CD4-positive, CD25-positive, alpha-beta regulatory T cell (primary cell): ENCODE results near the gene REM2. TPM values are rescaled to one million over a fixed set of nuclear protein-coding genes. Genes with fewer than 3 reads are reported as not detected.

ENCODE experiments used
- ATAC-seq, 2 donors: fragments of 150-1000 bp; cut with Tn5 transposase; one replicate each; pipeline ENCODE4 v1.10.0; 2021; ENCODE audit warnings: low read depth in 2 of 2, moderate number of reproducible peaks in 2 of 2, moderate library complexity in 1 of 2
- DNase-seq, 3 donors: peaks; one replicate each; pipeline versions ENCODE4 v3.0.0 to v3.0.0-alpha.2; 2012 to 2022; ENCODE audit warnings: mixed read lengths in 1 of 3
- H3K27ac ChIP-seq: one replicate; pipeline ENCODE4 v1.7.0; 2013; ENCODE audit warnings: mild to moderate bottlenecking, low read length; ENCODE audit not compliant: insufficient read depth, poor library complexity, severe bottlenecking
- H3K27me3 ChIP-seq: one replicate; pipeline ENCODE4 v1.7.0; 2013; ENCODE audit warnings: low read length; ENCODE audit not compliant: control insufficient read depth, insufficient read depth
- H3K36me3 ChIP-seq: one replicate; pipeline ENCODE4 v1.7.0; 2013; ENCODE audit warnings: mild to moderate bottlenecking, low read length, moderate library complexity; ENCODE audit not compliant: control insufficient read depth, insufficient read depth
- H3K4me1 ChIP-seq: 2 replicates; pipeline ENCODE4 v1.7.0; 2013; ENCODE audit warnings: mild to moderate bottlenecking, low read length; ENCODE audit not compliant: insufficient read depth, control insufficient read depth, poor library complexity, severe bottlenecking
- H3K4me3 ChIP-seq: one replicate; pipeline ENCODE4 v1.7.0; 2013; ENCODE audit warnings: low read depth, mild to moderate bottlenecking, low read length, moderate library complexity
- H3K9me3 ChIP-seq, 2 experiments: 1 replicate in 1 of 2; 2 replicates in 1 of 2; pipeline ENCODE4 v1.7.0; 2013; ENCODE audit warnings: low read length in 2 of 2, mild to moderate bottlenecking in 1 of 2, moderate library complexity in 1 of 2; ENCODE audit not compliant: control insufficient read depth in 2 of 2
- H3K27ac Mint-ChIP-seq, 3 donors: one replicate each; pipeline ENCODE4 v1.8.0; 2020 to 2022; ENCODE audit warnings: mild to moderate bottlenecking in 3 of 3, mixed read lengths in 3 of 3, moderate library complexity in 2 of 3
- H3K27me3 Mint-ChIP-seq: one replicate; pipeline ENCODE4 v1.8.0; 2022; ENCODE audit warnings: mild to moderate bottlenecking, mixed read lengths
- H3K36me3 Mint-ChIP-seq: one replicate; pipeline ENCODE4 v1.8.0; 2020; ENCODE audit warnings: mixed read lengths
- H3K4me1 Mint-ChIP-seq, 4 donors: one replicate each; pipeline ENCODE4 v1.8.0; 2020 to 2022; ENCODE audit warnings: mixed read lengths in 4 of 4, mild to moderate bottlenecking in 1 of 4
- H3K4me3 Mint-ChIP-seq, 4 donors: one replicate each; pipeline ENCODE4 v1.8.0; 2020 to 2022; ENCODE audit warnings: mild to moderate bottlenecking in 4 of 4, mixed read lengths in 4 of 4, moderate library complexity in 3 of 4
- H3K9me3 Mint-ChIP-seq, 7 donors: one replicate each; pipeline ENCODE4 v1.8.0; 2020 to 2022; ENCODE audit warnings: mixed read lengths in 7 of 7, mild to moderate bottlenecking in 3 of 7, moderate library complexity in 2 of 7
- polyA plus RNA-seq, 4 donors: library from polyadenylated mRNA; unstranded; fragments of 300-500 nt; fragmentation: Illumina TruSeq; gene quantifications; one replicate each; pipeline ENCODE4 v1.2.3, GENCODE V29; 2021
- total RNA-seq: library from RNA; stranded (reverse); gene quantifications from one replicate; pipeline ENCODE4 v1.2.3, GENCODE V29; 2022

Gene REM2
- total and polyA plus RNA-seq, 5 donors from 2014 or later: 0.61 to 11.1 (median 1.5) TPM

GRCh38 chr14:22896356-22896755 lies 13.3 kb downstream of the REM2 start:
- H3K27ac Mint-ChIP-seq: peak overlapping the region in 1 of 3 donors; percentile 91
- H3K27me3 Mint-ChIP-seq: no peaks in the 10 kb centered on the region
- ATAC-seq: no peak

GRCh38 chr14:22896760-22897159 lies 13.7 kb downstream of the REM2 start:
- ATAC-seq (no peak), DNase-seq (no peak)
- Mint-ChIP-seq H3K4me3 (no peak overlapping the region), H3K27ac (peak overlapping the region in 2 of 3 donors; percentile 60 to 91), H3K27me3 (no peaks in the 10 kb centered on the region), H3K9me3 (no peaks in the 10 kb centered on the region), H3K4me1 (peaks cover 4 to 23% (median 8%) of the 10 kb centered on the region in 4 donors), H3K36me3 (peaks cover 25% of the 10 kb centered on the region)
- Histone ChIP-seq H3K27me3 (no peaks in the 10 kb centered on the region), H3K27ac (no peak overlapping the region), H3K9me3 (no peaks in the 10 kb centered on the region), H3K4me1 (peaks cover 12% of the 10 kb centered on the region), H3K36me3 (peaks cover 16% of the 10 kb centered on the region), H3K4me3 (no peak overlapping the region)

More at GRCh38 chr14:22896356-22896755, 13.3 kb downstream of the REM2 start:
- Mint-ChIP-seq H3K9me3 (no peaks in the 10 kb centered on the region), H3K36me3 (peaks cover 21% of the 10 kb centered on the region), H3K4me1 (peaks cover 4 to 23% (median 8%) of the 10 kb centered on the region in 4 donors), H3K4me3 (no peak overlapping the region)
- no peak overlapping the region for H3K27ac ChIP-seq
- no peak overlapping the region for H3K4me3 ChIP-seq
- no peak for DNase-seq
- H3K9me3 ChIP-seq: no peaks in the 10 kb centered on the region
- H3K4me1 ChIP-seq: peaks cover 12% of the 10 kb centered on the region
- peaks cover 12% of the 10 kb centered on the region for H3K36me3 ChIP-seq
- no peaks in the 10 kb centered on the region for H3K27me3 ChIP-seq

DNA sequence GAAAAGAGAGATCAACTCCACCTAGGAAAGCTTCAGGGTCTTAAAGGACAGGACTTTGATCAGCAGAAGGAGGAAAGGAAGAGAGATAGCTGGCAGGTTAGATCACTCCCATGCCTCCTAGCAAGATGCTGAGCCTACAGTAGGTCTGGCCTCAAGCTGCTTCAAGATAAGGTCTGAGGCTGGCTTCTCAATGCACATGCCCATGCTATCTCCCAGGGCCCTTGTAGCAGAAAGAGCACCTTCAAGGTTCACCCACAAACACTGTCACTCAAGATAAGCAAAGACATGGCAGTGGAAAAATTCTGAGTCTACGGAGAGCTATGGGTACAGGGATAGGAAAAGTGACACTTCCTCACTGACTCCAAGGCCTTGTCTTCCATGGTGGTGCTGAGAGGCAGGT lies 14.3 kb downstream of the REM2 start:
- Mint-ChIP-seq H3K27me3 (no peaks in the 10 kb centered on the region), H3K4me3 (no peak overlapping the region), H3K9me3 (no peaks in the 10 kb centered on the region), H3K27ac (peak overlapping the region in 2 of 3 donors; percentile 15 to 60), H3K4me1 (peaks cover 4 to 20% (median 8%) of the 10 kb centered on the region in 4 donors), H3K36me3 (peaks cover 28% of the 10 kb centered on the region)
- H3K4me3 ChIP-seq: no peak overlapping the region
- peaks cover 12% of the 10 kb centered on the region for H3K4me1 ChIP-seq
- no peak overlapping the region for H3K27ac ChIP-seq
- no peaks in the 10 kb centered on the region for H3K27me3 ChIP-seq
- peaks cover 20% of the 10 kb centered on the region for H3K36me3 ChIP-seq
- ATAC-seq (no peak), DNase-seq (no peak)
- no peaks in the 10 kb centered on the region for H3K9me3 ChIP-seq

GRCh38 chr14:22898302-22899090 lies 15.5 kb downstream of the REM2 start:
- DNase-seq: no peak

DNA sequence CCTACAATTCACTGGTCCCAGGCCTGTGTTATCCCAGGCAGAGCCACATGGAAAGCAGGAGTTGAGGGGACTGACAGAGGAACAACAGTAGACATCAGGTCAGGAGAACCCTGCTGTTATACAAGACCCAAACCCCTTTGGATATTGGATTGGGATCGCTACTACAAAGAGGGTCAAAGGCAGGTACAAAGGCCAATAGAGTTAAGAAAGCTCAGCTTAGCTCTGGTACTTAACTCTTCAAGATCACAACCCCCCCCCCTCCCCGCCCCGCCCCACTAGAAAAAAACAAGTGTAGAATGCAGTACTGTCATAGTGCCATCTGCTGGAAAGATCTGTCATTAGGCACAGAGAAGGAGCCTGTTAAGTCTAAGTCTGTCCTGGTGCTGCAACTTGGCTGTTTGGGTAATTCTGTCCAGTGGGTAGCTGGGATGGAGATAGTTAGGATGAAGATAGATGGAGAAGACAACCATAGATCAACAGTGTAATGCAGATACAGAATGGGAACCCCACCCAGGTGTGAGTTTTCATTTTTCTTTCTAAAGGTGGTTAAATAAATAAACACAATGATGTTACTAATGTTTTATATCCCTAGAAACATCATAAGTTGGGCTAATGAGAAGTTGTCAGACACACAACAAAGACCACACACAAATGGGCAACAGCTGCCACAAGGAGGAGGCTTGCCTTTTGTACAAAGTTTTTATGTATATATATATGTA lies 17.2 kb downstream of the REM2 start:
- peaks cover 43% of the 10 kb centered on the region for H3K36me3 ChIP-seq
- H3K4me1 ChIP-seq: peaks cover 12% of the 10 kb centered on the region
- H3K27ac ChIP-seq: peak overlapping the region; percentile 26

More at GRCh38 chr14:22898302-22899090, 15.5 kb downstream of the REM2 start:
- no peak overlapping the region for H3K4me3 ChIP-seq
- no peaks in the 10 kb centered on the region for H3K27me3 ChIP-seq
- H3K4me1 ChIP-seq: peaks cover 12% of the 10 kb centered on the region
- H3K4me3 Mint-ChIP-seq: no peak overlapping the region
- peak overlapping the region; percentile 51 to 87 (median 60) for H3K27ac Mint-ChIP-seq
- no peaks in the 10 kb centered on the region for H3K27me3 Mint-ChIP-seq
- no peak for ATAC-seq
- H3K4me1 Mint-ChIP-seq: peaks cover 4 to 20% (median 5%) of the 10 kb centered on the region in 4 donors
- H3K9me3 ChIP-seq: no peaks in the 10 kb centered on the region
- peaks cover 25% of the 10 kb centered on the region for H3K36me3 Mint-ChIP-seq
- peaks cover 28% of the 10 kb centered on the region for H3K36me3 ChIP-seq
- H3K27ac ChIP-seq: no peak overlapping the region
- no peaks in the 10 kb centered on the region for H3K9me3 Mint-ChIP-seq

GRCh38 chr14:22901799-22902198 lies 18.8 kb downstream of the REM2 start:
- Histone ChIP-seq H3K4me3 (no peak overlapping the region), H3K4me1 (peaks cover 12% of the 10 kb centered on the region), H3K36me3 (peaks cover 56% of the 10 kb centered on the region), H3K9me3 (no peaks in the 10 kb centered on the region), H3K27me3 (no peaks in the 10 kb centered on the region), H3K27ac (no peak overlapping the region)
- H3K4me3 Mint-ChIP-seq: no peak overlapping the region
- H3K27me3 Mint-ChIP-seq: no peaks in the 10 kb centered on the region
- H3K36me3 Mint-ChIP-seq: peaks cover 50% of the 10 kb centered on the region
- DNase-seq (no peak), ATAC-seq (no peak)
- peaks cover 8 to 30% (median 10%) of the 10 kb centered on the region in 4 donors for H3K4me1 Mint-ChIP-seq
- no peaks in the 10 kb centered on the region for H3K9me3 Mint-ChIP-seq
- no peak overlapping the region for H3K27ac Mint-ChIP-seq

More for the DNA sequence above, 17.2 kb downstream of the REM2 start:
- ATAC-seq (peak; percentile 82), DNase-seq (peak; percentile 49 to 89 (median 71))
- Mint-ChIP-seq H3K27me3 (no peaks in the 10 kb centered on the region), H3K4me3 (no peak overlapping the region), H3K36me3 (peaks cover 38% of the 10 kb centered on the region), H3K9me3 (no peaks in the 10 kb centered on the region), H3K4me1 (peaks cover 4 to 30% (median 9%) of the 10 kb centered on the region in 4 donors), H3K27ac (peak overlapping the region; percentile 5 to 76 (median 56))
- no peak overlapping the region for H3K4me3 ChIP-seq
- no peaks in the 10 kb centered on the region for H3K9me3 ChIP-seq
- H3K27me3 ChIP-seq: no peaks in the 10 kb centered on the region

DNA sequence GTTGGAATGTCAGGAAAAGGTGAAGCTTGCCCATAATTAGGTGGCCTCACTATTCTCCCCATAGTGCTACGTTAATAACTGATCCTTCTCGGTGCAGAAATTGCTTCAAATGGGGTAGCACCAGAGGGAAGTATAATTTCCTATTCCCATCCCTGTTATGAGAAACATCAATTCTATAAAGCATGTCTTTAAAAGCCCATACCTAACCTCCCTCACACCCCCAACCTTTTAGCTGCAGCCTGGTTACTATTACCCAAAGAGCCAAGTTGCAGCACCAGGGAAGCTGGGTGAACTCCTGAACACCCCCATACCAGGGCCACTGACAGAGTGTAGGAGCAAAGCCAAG lies 20.7 kb downstream of the REM2 start:
- Mint-ChIP-seq H3K4me3 (no peak overlapping the region), H3K36me3 (peaks cover 54% of the 10 kb centered on the region)

More for the DNA sequence above, 20.7 kb downstream of the REM2 start:
- H3K27me3 Mint-ChIP-seq: no peaks in the 10 kb centered on the region
- Histone ChIP-seq H3K27ac (no peak overlapping the region), H3K4me1 (peaks cover 12% of the 10 kb centered on the region), H3K27me3 (no peaks in the 10 kb centered on the region), H3K36me3 (peaks cover 72% of the 10 kb centered on the region), H3K9me3 (no peaks in the 10 kb centered on the region), H3K4me3 (no peak overlapping the region)
- ATAC-seq (no peak), DNase-seq (no peak)
- H3K9me3 Mint-ChIP-seq: no peaks in the 10 kb centered on the region
- H3K4me1 Mint-ChIP-seq: peaks cover 3 to 27% (median 9%) of the 10 kb centered on the region in 4 donors
- H3K27ac Mint-ChIP-seq: no peak overlapping the region
